ENCODE results near the gene PPARG. TPM values are rescaled to one million over a fixed set of nuclear protein-coding genes. Genes with fewer than 3 reads are reported as not detected.

The PPARG gene
- total RNA-seq, 1 experiment from 2014 or later: 71.6 TPM

DNA sequence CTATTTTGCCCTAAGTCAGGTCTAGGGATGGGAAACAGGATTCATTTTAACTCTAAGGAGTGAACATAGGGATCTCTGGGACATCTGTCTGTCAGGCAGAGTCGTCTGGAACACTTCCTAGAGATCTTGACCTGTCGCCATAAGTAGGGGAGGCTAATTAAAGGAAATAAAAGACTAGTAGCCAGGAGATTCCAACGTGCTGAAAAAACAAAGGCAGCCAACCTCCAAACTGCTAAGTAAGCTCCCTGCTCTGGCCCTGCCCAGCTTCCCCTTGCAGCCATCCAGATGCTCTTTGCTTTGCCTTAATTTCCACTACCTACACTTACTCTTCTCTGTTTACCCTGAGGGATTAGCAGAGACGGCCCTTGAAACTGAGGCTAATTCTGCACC, 177.0 kb downstream of the PPARG start:
- H3K4me2 ChIP-seq (ENCODE audit: low read length): no peak overlapping the region
- H3K27ac ChIP-seq (ENCODE audit: low read depth, low read length): no peak overlapping the region
- no peaks in the 10 kb centered on the region for H3K27me3 ChIP-seq (ENCODE audit: insufficient read depth, low read length)
- H3K4me3 ChIP-seq (replicated peaks in 1 of 2; ENCODE audit: low read depth in 1 of 2, low read length in 2 of 2): no peak overlapping the region
- no peak for DNase-seq (ENCODE audit: low read depth, low spot score)
- no peaks in the 10 kb centered on the region for H3K9me3 ChIP-seq (ENCODE audit: control insufficient read depth in 1 of 2, insufficient read depth in 1 of 2, low read depth in 1 of 2, low read length in 2 of 2)
- no peaks in the 10 kb centered on the region for H4K20me1 ChIP-seq (ENCODE audit: insufficient read depth)
- peaks cover 11 to 43% of the 10 kb centered on the region in 2 experiments for H3K4me1 ChIP-seq (ENCODE audit: control insufficient read depth in 1 of 2, insufficient read depth in 2 of 2, low read length in 2 of 2)
- no peak for ATAC-seq
- BruUV-seq (replicated peaks): no TSS peak
- ChIA-PET CTCF (no interaction called here), POLR2A (interaction anchor here (1.9 kb wide), 1 partner anchor 18 kb away, joined by 5 read pairs; the partner anchor contains the start of gene TSEN2), RAD21 (ENCODE audit: low non-redundant PET in 1 of 2, low total read pairs in 2 of 2, uncharacterized antibody in 2 of 2, unreplicated experiment in 2 of 2) (no interaction called here)
- no peaks in the 10 kb centered on the region for H3K79me2 ChIP-seq (ENCODE audit: insufficient read depth, low read length)
- no peak overlapping the region for H3K9ac ChIP-seq (ENCODE audit: low read length)
- no peak overlapping the region for H2AFZ ChIP-seq (ENCODE audit: low read depth, low read length, poor library complexity, severe bottlenecking)
- H3K9me2 ChIP-seq (ENCODE audit: insufficient read depth): no peaks in the 10 kb centered on the region
- intact Hi-C loops (cut with micrococcal nuclease): no loop called here
- TF ChIP-seq TCF7L2 (IDR thresholded peaks at IDR 0.05; ENCODE audit: borderline replicate concordance, extremely low read depth, insufficient read depth, insufficient read length) (no peak), SRF (IDR thresholded peaks at IDR 0.05; ENCODE audit: low read depth) (no peak), FOSL1 (IDR thresholded peaks at IDR 0.05; ENCODE audit: low read depth) (no peak), ZFX (IDR thresholded peaks at IDR 0.05) (no peak), JUND (IDR thresholded peaks at IDR 0.05) (no peak), ELF1 (IDR thresholded peaks at IDR 0.05; ENCODE audit: borderline replicate concordance, low read depth) (no peak)
- TF ChIP-seq, protein P1, sequence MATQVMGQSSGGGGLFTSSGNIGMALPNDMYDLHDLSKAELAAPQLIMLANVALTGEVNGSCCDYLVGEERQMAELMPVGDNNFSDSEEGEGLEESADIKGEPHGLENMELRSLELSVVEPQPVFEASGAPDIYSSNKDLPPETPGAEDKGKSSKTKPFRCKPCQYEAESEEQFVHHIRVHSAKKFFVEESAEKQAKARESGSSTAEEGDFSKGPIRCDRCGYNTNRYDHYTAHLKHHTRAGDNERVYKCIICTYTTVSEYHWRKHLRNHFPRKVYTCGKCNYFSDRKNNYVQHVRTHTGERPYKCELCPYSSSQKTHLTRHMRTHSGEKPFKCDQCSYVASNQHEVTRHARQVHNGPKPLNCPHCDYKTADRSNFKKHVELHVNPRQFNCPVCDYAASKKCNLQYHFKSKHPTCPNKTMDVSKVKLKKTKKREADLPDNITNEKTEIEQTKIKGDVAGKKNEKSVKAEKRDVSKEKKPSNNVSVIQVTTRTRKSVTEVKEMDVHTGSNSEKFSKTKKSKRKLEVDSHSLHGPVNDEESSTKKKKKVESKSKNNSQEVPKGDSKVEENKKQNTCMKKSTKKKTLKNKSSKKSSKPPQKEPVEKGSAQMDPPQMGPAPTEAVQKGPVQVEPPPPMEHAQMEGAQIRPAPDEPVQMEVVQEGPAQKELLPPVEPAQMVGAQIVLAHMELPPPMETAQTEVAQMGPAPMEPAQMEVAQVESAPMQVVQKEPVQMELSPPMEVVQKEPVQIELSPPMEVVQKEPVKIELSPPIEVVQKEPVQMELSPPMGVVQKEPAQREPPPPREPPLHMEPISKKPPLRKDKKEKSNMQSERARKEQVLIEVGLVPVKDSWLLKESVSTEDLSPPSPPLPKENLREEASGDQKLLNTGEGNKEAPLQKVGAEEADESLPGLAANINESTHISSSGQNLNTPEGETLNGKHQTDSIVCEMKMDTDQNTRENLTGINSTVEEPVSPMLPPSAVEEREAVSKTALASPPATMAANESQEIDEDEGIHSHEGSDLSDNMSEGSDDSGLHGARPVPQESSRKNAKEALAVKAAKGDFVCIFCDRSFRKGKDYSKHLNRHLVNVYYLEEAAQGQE (IDR thresholded peaks at IDR 0.05; ENCODE audit: low read depth): no peak
- H3K36me3 ChIP-seq (ENCODE audit: control insufficient read depth in 1 of 2, insufficient read depth in 2 of 2, low read length in 2 of 2): no peaks in the 10 kb centered on the region

DNA sequence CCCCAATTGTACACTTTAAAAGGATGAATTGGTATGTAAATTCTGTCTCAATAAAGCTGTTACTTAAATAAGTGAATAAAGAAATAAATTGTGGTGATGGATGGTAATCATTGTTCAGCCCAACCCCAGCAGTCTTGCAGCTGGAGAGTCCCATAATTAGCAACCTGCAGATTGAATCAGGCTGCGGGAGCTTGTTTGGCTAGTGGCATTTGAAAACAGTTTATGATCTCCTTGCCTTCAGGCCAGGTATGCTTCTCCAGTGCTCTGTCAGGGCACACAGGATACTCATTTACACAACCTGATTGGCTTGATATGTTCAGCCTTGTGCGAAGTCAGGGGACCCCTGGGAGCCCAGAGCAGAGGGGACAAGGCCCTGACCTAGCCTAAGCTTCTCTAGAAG, 178.9 kb downstream of the PPARG start:
- H2AFZ ChIP-seq (ENCODE audit: low read depth, low read length, poor library complexity, severe bottlenecking): no peak overlapping the region
- no peak overlapping the region for H3K9ac ChIP-seq (ENCODE audit: low read length)
- ATAC-seq (no peak), DNase-seq (ENCODE audit: low read depth, low spot score) (no peak)
- CTCF ChIA-PET: no interaction called here
- no peaks in the 10 kb centered on the region for H3K27me3 ChIP-seq (ENCODE audit: insufficient read depth, low read length)
- H3K9me3 ChIP-seq (ENCODE audit: control insufficient read depth in 1 of 2, insufficient read depth in 1 of 2, low read depth in 1 of 2, low read length in 2 of 2): no peaks in the 10 kb centered on the region
- RAD21 ChIA-PET (ENCODE audit: low non-redundant PET in 1 of 2, low total read pairs in 2 of 2, uncharacterized antibody in 2 of 2, unreplicated experiment in 2 of 2): no interaction called here
- no peak overlapping the region for H3K4me3 ChIP-seq (replicated peaks in 1 of 2; ENCODE audit: low read depth in 1 of 2, low read length in 2 of 2)
- no peaks in the 10 kb centered on the region for H3K36me3 ChIP-seq (ENCODE audit: control insufficient read depth in 1 of 2, insufficient read depth in 2 of 2, low read length in 2 of 2)
- peaks cover 26 to 47% of the 10 kb centered on the region in 2 experiments for H3K4me1 ChIP-seq (ENCODE audit: control insufficient read depth in 1 of 2, insufficient read depth in 2 of 2, low read length in 2 of 2)
- no peaks in the 10 kb centered on the region for H4K20me1 ChIP-seq (ENCODE audit: insufficient read depth)
- intact Hi-C loops (cut with micrococcal nuclease): no loop called here
- no peak overlapping the region for H3K27ac ChIP-seq (ENCODE audit: low read depth, low read length)
- BruUV-seq (replicated peaks): no TSS peak
- H3K79me2 ChIP-seq (ENCODE audit: insufficient read depth, low read length): no peaks in the 10 kb centered on the region
- no peaks in the 10 kb centered on the region for H3K9me2 ChIP-seq (ENCODE audit: insufficient read depth)
- H3K4me2 ChIP-seq (ENCODE audit: low read length): no peak overlapping the region
- POLR2A ChIA-PET: no interaction called here
- TF ChIP-seq EGR1 (IDR thresholded peaks at IDR 0.05; ENCODE audit: low read depth): no peak
- TF ChIP-seq, protein P1 (IDR thresholded peaks at IDR 0.05; ENCODE audit: low read depth): no peak
- TF ChIP-seq, protein P2, sequence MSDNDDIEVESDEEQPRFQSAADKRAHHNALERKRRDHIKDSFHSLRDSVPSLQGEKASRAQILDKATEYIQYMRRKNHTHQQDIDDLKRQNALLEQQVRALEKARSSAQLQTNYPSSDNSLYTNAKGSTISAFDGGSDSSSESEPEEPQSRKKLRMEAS (IDR thresholded peaks at IDR 0.05): no peak
- no peak for TF ChIP-seq EZH2 (IDR thresholded peaks at IDR 0.05)
- TF ChIP-seq, protein P3, sequence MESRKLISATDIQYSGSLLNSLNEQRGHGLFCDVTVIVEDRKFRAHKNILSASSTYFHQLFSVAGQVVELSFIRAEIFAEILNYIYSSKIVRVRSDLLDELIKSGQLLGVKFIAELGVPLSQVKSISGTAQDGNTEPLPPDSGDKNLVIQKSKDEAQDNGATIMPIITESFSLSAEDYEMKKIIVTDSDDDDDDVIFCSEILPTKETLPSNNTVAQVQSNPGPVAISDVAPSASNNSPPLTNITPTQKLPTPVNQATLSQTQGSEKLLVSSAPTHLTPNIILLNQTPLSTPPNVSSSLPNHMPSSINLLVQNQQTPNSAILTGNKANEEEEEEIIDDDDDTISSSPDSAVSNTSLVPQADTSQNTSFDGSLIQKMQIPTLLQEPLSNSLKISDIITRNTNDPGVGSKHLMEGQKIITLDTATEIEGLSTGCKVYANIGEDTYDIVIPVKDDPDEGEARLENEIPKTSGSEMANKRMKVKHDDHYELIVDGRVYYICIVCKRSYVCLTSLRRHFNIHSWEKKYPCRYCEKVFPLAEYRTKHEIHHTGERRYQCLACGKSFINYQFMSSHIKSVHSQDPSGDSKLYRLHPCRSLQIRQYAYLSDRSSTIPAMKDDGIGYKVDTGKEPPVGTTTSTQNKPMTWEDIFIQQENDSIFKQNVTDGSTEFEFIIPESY (IDR thresholded peaks at IDR 0.05; ENCODE audit: extremely low read depth, insufficient replicate concordance, low read length): no peak
- no peak for TF ChIP-seq CEBPB (IDR thresholded peaks at IDR 0.05; ENCODE audit: low read depth)
